ENCODE results near the gene ACTR5.
A peak's percentile ranks its signal among the peaks of the same experiment; 100 is the strongest.
"Not testable (repeated sequence)": the region's sequence is repeated elsewhere in the genome, so short reads cannot be mapped to it uniquely, and the experiment has no call there.

The ACTR5 gene

DNA sequence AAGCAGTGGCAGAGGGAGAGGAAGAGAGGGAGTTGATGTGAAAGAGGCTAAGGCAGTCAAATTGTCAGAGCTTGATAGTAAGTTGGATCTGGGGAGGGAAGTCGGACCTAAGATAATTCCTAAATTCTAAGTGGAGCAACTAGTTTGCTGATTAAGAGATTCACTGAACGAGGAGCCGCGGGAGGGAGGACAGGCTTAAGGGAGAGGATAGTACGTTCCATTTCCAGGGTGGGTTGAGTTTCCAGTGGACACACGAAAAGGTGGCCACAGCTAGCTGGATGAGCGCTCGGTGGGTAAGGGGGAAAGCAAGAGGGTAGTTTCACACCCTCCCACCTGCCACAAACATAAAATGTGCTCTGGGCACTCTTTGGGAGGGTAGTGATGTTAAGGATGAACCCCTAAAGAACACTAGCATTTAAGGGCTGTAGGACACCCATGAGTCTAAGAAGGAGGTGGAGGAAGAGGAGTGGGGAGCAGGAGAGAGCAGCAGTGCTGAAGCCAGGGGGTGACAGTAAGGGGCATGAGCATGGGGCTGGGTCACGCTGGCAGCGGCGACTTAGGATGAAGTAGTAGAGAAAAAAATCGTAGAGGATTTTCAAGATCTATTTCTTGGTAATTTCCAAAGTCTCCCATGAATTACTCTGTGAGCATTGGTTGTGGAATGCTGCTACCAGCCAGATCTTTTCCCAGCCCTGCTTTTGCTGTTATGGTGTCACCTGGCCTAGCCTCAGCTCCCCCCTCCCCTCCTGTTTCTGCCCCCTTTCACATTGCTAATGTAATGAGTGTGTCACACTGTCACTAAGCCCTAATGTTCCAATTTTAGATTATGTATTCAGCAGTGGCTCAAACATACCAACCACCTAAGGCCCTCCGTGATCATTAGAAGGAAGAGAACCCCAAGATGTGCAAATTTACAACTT lies 21.4 kb downstream of the ACTR5 start:
- DNase-seq, result no peak

DNA sequence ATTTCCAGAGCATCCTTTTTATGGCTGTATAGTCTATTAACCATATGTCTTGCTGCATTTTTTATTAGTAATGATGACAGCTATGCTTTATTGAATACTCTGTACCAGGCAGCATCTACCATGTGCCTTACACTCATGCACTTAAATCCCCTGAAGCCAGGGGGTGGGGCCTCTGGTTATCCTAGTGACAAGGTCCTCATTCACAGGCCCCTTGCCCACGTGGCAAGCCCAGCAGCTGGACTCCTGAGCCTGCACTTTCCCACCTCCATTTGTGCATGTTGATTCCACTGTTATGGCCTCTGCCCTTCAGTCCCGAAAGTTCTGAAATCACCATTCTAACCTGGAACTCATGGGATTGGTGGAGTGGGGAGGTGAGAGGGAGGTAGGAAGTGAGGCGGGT lies 22.3 kb downstream of the ACTR5 start:
- no peak for DNase-seq

GRCh38 chr20:38770970-38771369 lies 22.7 kb downstream of the ACTR5 start:
- no peak for DNase-seq

DNA sequence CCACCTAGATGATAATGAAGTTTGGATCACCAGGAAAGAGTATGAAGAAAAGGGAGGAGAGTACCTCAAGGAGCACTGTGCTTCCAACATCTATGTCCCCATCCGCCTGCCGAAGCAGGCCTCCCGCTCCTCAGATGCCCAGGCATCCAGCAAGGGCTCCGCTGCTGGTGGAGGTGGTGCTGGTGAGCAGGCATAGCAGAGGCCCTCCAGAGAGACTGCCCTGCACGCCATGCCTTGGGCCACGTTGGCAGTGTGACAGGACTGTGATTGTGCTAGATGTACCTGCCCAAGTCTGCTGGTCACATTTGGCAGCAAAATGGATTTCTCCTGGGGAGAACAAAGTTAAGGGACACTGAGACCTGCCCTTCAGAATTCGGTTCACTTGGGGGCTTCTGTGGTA lies 23.4 kb downstream of the ACTR5 start:
- no peak for DNase-seq

DNA sequence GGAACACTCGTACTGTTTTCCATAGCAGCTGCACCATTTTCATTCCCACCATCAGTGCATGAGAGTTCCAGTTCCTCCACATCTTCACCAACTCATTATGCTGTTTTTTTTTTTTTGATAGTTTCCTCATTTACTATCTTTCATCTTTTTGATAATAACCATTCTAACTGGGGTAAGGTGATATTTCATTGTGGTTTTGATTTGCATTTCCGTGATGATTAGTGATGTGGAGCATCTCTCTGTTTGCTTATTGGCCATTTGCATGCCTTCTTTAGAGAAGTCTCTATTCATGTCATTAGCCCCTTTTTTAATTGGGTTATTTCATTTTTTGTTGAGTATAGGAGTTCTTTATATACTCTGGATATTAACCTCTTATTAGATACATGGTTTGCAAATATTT lies 25.9 kb downstream of the ACTR5 start:
- DNase-seq, result no peak

- DNase-seq, result no peak
These were observed 28.1 kb downstream of the ACTR5 start for GRCh38 chr20:38776363-38776762.

GRCh38 chr20:38779247-38780097 lies 31.2 kb downstream of the ACTR5 start:
- no peak for DNase-seq

- DNase-seq, result no peak
These were observed 34.0 kb downstream of the ACTR5 start for GRCh38 chr20:38782275-38782674.

GRCh38 chr20:38787870-38788269 lies 39.6 kb downstream of the ACTR5 start:
- DNase-seq, result no peak

GRCh38 chr20:38789503-38790199 lies 41.4 kb downstream of the ACTR5 start:
- DNase-seq, result no peak

DNA sequence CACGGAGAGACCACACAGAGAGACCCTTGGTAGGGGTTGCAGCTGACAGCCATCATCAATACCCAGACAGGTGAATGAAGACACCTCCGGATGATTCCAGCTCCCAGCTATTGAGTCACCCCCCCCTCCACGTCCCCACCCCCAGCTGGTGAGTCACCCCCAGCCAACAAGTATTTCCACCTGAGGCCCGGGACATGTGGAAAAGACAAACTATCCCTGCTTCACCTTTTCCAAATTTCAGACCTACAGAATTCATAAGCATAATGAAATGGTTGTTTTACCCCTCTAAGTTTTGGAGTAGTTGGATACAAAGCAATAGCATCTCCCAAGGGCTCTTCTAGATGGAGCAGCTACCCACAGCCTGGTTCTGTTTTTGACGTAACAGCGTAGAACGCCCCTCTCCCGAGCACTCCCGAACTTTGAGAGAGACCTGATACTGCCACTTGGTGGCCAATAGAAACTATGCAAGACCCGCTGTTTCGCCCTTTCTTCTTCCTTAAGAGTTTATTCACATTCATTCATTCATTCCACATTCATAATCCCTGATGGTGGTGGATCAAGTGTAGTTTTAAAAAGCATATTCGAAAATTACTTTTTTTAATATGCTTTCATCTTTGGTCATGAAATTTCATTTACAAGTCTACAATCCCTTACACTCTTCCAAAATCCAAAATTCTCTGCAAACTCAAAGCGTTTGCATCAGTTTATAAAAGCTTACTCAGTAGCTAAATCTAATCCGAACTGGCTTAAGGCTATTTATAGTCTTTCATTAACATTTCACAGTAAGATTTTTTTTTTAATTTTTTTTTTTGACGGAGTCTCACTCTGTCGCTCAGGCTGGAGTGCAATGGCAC lies 42.2 kb downstream of the ACTR5 start:
- DNase-seq, result peak; percentile 36

- no peak for DNase-seq
These were observed 43.0 kb downstream of the ACTR5 start for GRCh38 chr20:38791291-38791690.

DNA sequence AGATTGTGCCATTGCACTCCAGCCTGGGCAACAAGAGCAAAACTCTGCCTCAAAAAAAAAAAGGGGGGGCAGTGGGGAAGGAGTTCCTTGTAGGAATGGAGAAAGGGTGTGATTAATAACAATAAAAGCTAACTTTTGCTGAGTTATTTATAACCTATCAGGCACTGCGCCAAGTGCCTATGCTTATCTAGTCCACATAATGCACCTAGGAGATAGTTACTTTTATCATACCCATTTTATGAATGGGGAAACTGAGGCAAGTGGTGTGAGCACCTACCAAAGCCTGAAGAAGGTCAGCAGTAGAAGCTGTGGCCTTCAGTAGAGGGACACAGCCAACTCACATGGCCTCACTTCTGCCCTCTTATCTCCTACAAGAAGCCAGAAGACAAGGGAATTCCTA lies 43.7 kb downstream of the ACTR5 start:
- no peak for DNase-seq

- DNase-seq, result not testable (repeated sequence)
These were observed 45.8 kb downstream of the ACTR5 start for GRCh38 chr20:38794057-38794456.

- DNase-seq, result no peak
These were observed 50.0 kb downstream of the ACTR5 start for GRCh38 chr20:38798266-38798665.

DNA sequence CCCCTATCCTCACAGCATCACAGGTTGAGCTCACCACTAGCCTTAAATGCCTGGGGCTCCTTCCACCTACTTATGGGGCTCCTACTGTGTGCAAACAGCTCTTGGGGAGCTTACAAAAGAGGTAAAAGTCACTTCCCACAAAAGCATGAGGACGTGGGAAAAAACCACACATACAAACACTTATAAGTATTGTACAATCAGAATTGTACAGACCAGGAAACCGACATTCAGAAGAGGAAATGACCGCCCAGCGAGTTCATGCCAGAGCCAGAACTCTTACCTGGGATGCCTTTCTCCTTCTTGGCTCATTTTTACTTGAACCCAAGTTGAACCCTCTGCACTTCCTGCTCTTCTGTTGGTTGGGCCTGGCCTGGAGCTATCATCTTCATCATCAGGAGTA lies 50.9 kb downstream of the ACTR5 start:
- no peak for DNase-seq

DNA sequence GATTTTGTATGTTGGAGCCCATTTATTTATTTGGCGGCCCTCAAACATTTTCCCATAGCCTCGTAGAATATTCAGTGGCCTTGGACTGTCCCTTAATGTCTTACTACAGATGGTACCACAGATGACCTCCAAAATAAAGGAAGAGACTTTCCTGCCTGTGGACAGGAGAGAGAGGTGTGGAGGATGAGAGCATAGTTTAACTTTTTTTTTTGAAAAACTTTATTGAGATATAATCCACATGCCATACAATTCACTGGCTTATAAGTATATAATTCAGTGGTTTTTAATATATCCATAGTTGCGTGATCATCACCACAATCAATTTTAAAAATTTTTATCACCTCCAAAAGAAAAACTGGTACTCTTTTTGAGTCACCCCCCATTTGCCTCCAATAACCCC lies 52.6 kb downstream of the ACTR5 start:
- no peak for DNase-seq

GRCh38 chr20:38804221-38804620 lies 56.0 kb downstream of the ACTR5 start:
- no peak for DNase-seq

- no peak for DNase-seq
These were observed 56.6 kb downstream of the ACTR5 start for GRCh38 chr20:38804682-38805501.

- no peak for DNase-seq
These were observed 57.3 kb downstream of the ACTR5 start, which contains the start of gene PPP1R16B for GRCh38 chr20:38805502-38805957. Gene PPP1R16B, plus strand, starts transcription at chr20:38805697. Its CDS starts 30,229 bp downstream, at chr20:38835926.

Data from COR-L47 (cell line).